H9 (cell line): ENCODE results near the gene DNMBP. TPM values are rescaled to one million over a fixed set of nuclear protein-coding genes. Genes with fewer than 3 reads are reported as not detected.
A peak's percentile ranks its signal among the peaks of the same experiment; 100 is the strongest.

Source experiments
- DNase-seq: peaks from one replicate; pipeline ENCODE4 v3.0.0-alpha.2; 2017
- H2AFZ ChIP-seq: one replicate; pipeline ENCODE4 v1.6.1; 2013; ENCODE audit warnings: mild to moderate bottlenecking, low read length, control low read depth, moderate library complexity
- H2AK5ac ChIP-seq: 2 replicates; pipeline ENCODE4 v1.6.1; 2013; ENCODE audit warnings: low read length, control low read depth, mixed read lengths; ENCODE audit not compliant: insufficient read length
- H2BK120ac ChIP-seq: one replicate; pipeline ENCODE4 v1.6.1; 2013; ENCODE audit warnings: low read depth, mild to moderate bottlenecking, low read length, control low read depth, inconsistent platforms; ENCODE audit not compliant: poor library complexity, severe bottlenecking
- H2BK12ac ChIP-seq: 2 replicates; pipeline ENCODE4 v1.6.1; 2013; ENCODE audit warnings: low read length, control low read depth, mixed read lengths, low read depth; ENCODE audit not compliant: insufficient read length
- H2BK15ac ChIP-seq: 2 replicates; pipeline ENCODE4 v1.6.1; 2013; ENCODE audit warnings: low read depth, low read length, control low read depth
- H2BK20ac ChIP-seq: one replicate; pipeline ENCODE4 v1.6.1; 2013; ENCODE audit warnings: low read depth, mild to moderate bottlenecking, low read length, control low read depth, inconsistent platforms; ENCODE audit not compliant: poor library complexity, severe bottlenecking
- H2BK5ac ChIP-seq: 2 replicates; pipeline ENCODE4 v1.6.1; 2013; ENCODE audit warnings: low read length, control low read depth, mixed read lengths; ENCODE audit not compliant: insufficient read length
- H3K14ac ChIP-seq: 2 replicates; pipeline ENCODE4 v1.6.1; 2013; ENCODE audit warnings: low read length, control low read depth; ENCODE audit not compliant: insufficient read depth
- H3K18ac ChIP-seq: 2 replicates; pipeline ENCODE4 v1.6.1; 2013; ENCODE audit warnings: low read depth, mild to moderate bottlenecking, mixed read lengths, low read length, control low read depth; ENCODE audit not compliant: insufficient read length
- H3K23ac ChIP-seq: 2 replicates; pipeline ENCODE4 v1.6.1; 2013; ENCODE audit warnings: low read length, control low read depth, mixed read lengths, low read depth; ENCODE audit not compliant: insufficient read length
- H3K23me2 ChIP-seq: 2 replicates; pipeline ENCODE4 v1.6.1; 2013; ENCODE audit warnings: low read depth, mild to moderate bottlenecking, mixed read lengths, low read length, control low read depth; ENCODE audit not compliant: insufficient read length, poor library complexity, severe bottlenecking
- H3K27ac ChIP-seq: 2 replicates; pipeline ENCODE4 v1.5.1; 2013; ENCODE audit warnings: low read length, control low read depth, mixed read lengths, low read depth; ENCODE audit not compliant: insufficient read length
- H3K27me3 ChIP-seq: 2 replicates; pipeline ENCODE4 v1.6.1; 2013; ENCODE audit warnings: low read length, control low read depth, inconsistent platforms; ENCODE audit not compliant: insufficient read depth
- H3K4ac ChIP-seq: 2 replicates; pipeline ENCODE4 v1.6.1; 2013; ENCODE audit warnings: low read depth, mild to moderate bottlenecking, control low read depth, inconsistent platforms, low read length, moderate library complexity
- H3K4me1 ChIP-seq: 2 replicates; pipeline ENCODE4 v1.6.1; 2013; ENCODE audit warnings: low read length, control low read depth, inconsistent platforms; ENCODE audit not compliant: insufficient read depth
- H3K4me2 ChIP-seq: 2 replicates; pipeline ENCODE4 v1.6.1; 2013; ENCODE audit warnings: low read length, control low read depth, mixed read lengths; ENCODE audit not compliant: insufficient read length, insufficient read depth
- H3K56ac ChIP-seq: 2 replicates; pipeline ENCODE4 v1.6.1; 2013; ENCODE audit warnings: low read depth, mild to moderate bottlenecking, mixed read lengths, low read length, control low read depth; ENCODE audit not compliant: insufficient read length
- H3K79me1 ChIP-seq: 2 replicates; pipeline ENCODE4 v1.6.1; 2013; ENCODE audit warnings: low read depth, mild to moderate bottlenecking, moderate library complexity, low read length, control low read depth, inconsistent platforms; ENCODE audit not compliant: insufficient read depth, poor library complexity, severe bottlenecking
- H3K79me2 ChIP-seq: 2 replicates; pipeline ENCODE4 v1.6.1; 2013; ENCODE audit warnings: low read length, control low read depth, inconsistent platforms; ENCODE audit not compliant: insufficient read depth
- H3K9ac ChIP-seq: 2 replicates; pipeline ENCODE4 v1.6.1; 2013; ENCODE audit warnings: low read length, control low read depth, mixed read lengths; ENCODE audit not compliant: insufficient read length; ENCODE audit errors: extremely low read depth
- H3K9me3 ChIP-seq: one replicate; pipeline ENCODE4 v1.6.1; 2013; ENCODE audit warnings: low read depth, low read length, inconsistent platforms; ENCODE audit not compliant: control insufficient read depth
- H3T11ph ChIP-seq: one replicate; pipeline ENCODE4 v1.6.1; 2013; ENCODE audit warnings: mild to moderate bottlenecking, low read length, control low read depth, inconsistent platforms
- H4K20me1 ChIP-seq: one replicate; pipeline ENCODE4 v1.6.1; 2013; ENCODE audit not compliant: control insufficient read depth, insufficient read length, insufficient read depth
- H4K5ac ChIP-seq: 2 replicates; pipeline ENCODE4 v1.6.1; 2013; ENCODE audit warnings: low read depth, mild to moderate bottlenecking, mixed read lengths, low read length, control low read depth; ENCODE audit not compliant: insufficient read length
- H4K8ac ChIP-seq: replicated peaks from 2 replicates; pipeline ENCODE4 v1.6.1; 2013; ENCODE audit warnings: low read length, control low read depth, mixed read lengths, low read depth; ENCODE audit not compliant: insufficient read length
- H4K91ac ChIP-seq: 2 replicates; pipeline ENCODE4 v1.6.1; 2013; ENCODE audit warnings: low read depth, mild to moderate bottlenecking, moderate library complexity, mixed read lengths, low read length, control low read depth; ENCODE audit not compliant: insufficient read length
- H3K27ac Mint-ChIP-seq, 3 experiments: 2 replicates in 2 of 3; 3 replicates in 1 of 3; pipeline ENCODE4 v1.8.0; 2020 to 2021; ENCODE audit warnings: mixed read lengths in 3 of 3, mild to moderate bottlenecking in 1 of 3, moderate library complexity in 1 of 3
- H3K27me3 Mint-ChIP-seq: 2 replicates; pipeline ENCODE4 v1.8.0; 2021; ENCODE audit warnings: low read depth, mild to moderate bottlenecking, moderate library complexity, mixed read lengths
- H3K36me3 Mint-ChIP-seq, 3 experiments: 2 replicates in 2 of 3; 3 replicates in 1 of 3; pipeline ENCODE4 v1.8.0; 2020 to 2021; ENCODE audit warnings: low read depth in 3 of 3, mixed read lengths in 3 of 3; ENCODE audit not compliant: insufficient read depth in 1 of 3
- H3K4me1 Mint-ChIP-seq, 2 experiments: 2 replicates each; pipeline ENCODE4 v1.8.0; 2020; ENCODE audit warnings: mixed read lengths in 2 of 2
- H3K4me3 Mint-ChIP-seq, 2 experiments: 2 replicates in 1 of 2; 3 replicates in 1 of 2; pipeline ENCODE4 v1.8.0; 2020 to 2021; ENCODE audit warnings: mild to moderate bottlenecking in 2 of 2, mixed read lengths in 2 of 2, moderate library complexity in 1 of 2
- H3K9me3 Mint-ChIP-seq, 2 experiments: 2 replicates in 1 of 2; 3 replicates in 1 of 2; pipeline ENCODE4 v1.8.0; 2020; ENCODE audit warnings: mild to moderate bottlenecking in 2 of 2, mixed read lengths in 2 of 2, moderate library complexity in 1 of 2
- CTCF ChIP-seq: fragments of 200-600 bp; sonication (generic); conservative IDR thresholded peaks from 3 replicates; pipeline ENCODE4 v1.8.0; 2021; ENCODE audit warnings: antibody characterized with exemption, mild to moderate bottlenecking
- WGBS: extraction: QIAGEN DNeasy Blood & Tissue Kit; methylation state at CpG from one replicate; pipeline ENCODE4 v1.1.7; 2013; ENCODE audit warnings: missing lambda C conversion rate, low lambda C conversion rate, mixed read lengths; ENCODE audit not compliant: insufficient read length; ENCODE audit errors: extremely low coverage; 5-methylcytosine and 5-hydroxymethylcytosine counted together
- total RNA-seq: library from RNA; stranded (reverse); gene quantifications from 2 replicates; pipeline ENCODE4 v1.2.1, GENCODE V29; 2021

The DNMBP gene
- total RNA-seq, 1 experiment from 2014 or later: 25.6 TPM

GRCh38 chr10:100007231-100008141 is 2.3 kb downstream of the DNMBP start:
- no peak overlapping the region for H3K9ac ChIP-seq
- H3K27me3 Mint-ChIP-seq: peaks cover 13% of the 10 kb centered on the region
- no CpG with 5 or more reads among the region's 10 CpGs for WGBS

More at GRCh38 chr10:100007231-100008141, 2.3 kb downstream of the DNMBP start:
- no peaks in the 10 kb centered on the region for H3K79me2 ChIP-seq
- H3K36me3 Mint-ChIP-seq: peaks cover 0 to 2% (median 0%) of the 10 kb centered on the region in 3 experiments; a peak in 2 of 7 replicates
- H3K9me3 Mint-ChIP-seq: no peaks in the 10 kb centered on the region; a peak in 2 of 5 replicates
- H3K9me3 ChIP-seq: no peaks in the 10 kb centered on the region
- H3K4me1 ChIP-seq: no peaks in the 10 kb centered on the region; the same call in 1 of the 2 replicates
- no peak overlapping the region for H3K4me2 ChIP-seq
- no peak overlapping the region for H4K5ac ChIP-seq
- no peak overlapping the region for H3K27ac ChIP-seq
- no peaks in the 10 kb centered on the region for H3K27me3 ChIP-seq
- no peak for DNase-seq
- H3K4ac ChIP-seq: no peak overlapping the region
- peaks cover 9% of the 10 kb centered on the region for H3K23me2 ChIP-seq
- peaks cover 37 to 42% of the 10 kb centered on the region in 2 experiments for H3K4me1 Mint-ChIP-seq
- H3K23ac ChIP-seq: no peak overlapping the region
- H3T11ph ChIP-seq: no peak overlapping the region
- H3K79me1 ChIP-seq: no peaks in the 10 kb centered on the region
- H2AFZ ChIP-seq: no peak overlapping the region
- H4K20me1 ChIP-seq: no peaks in the 10 kb centered on the region
- no peak overlapping the region for H2AK5ac ChIP-seq
- H2BK15ac ChIP-seq: no peak overlapping the region
- H3K14ac ChIP-seq: no peak overlapping the region
- peak overlapping the region in 1 of 3 experiments; percentile 8; a peak in 1 of 7 replicates for H3K27ac Mint-ChIP-seq
- peak overlapping the region; percentile 56 to 77; a peak in 4 of 5 replicates for H3K4me3 Mint-ChIP-seq
- H2BK20ac ChIP-seq: no peak overlapping the region
- H3K18ac ChIP-seq: no peak overlapping the region
- no peak overlapping the region for H4K8ac ChIP-seq
- no peak overlapping the region for H3K56ac ChIP-seq
- H2BK12ac ChIP-seq: no peak overlapping the region
- no peak for TF ChIP-seq CTCF
- no peak overlapping the region for H4K91ac ChIP-seq
- no peak overlapping the region for H2BK5ac ChIP-seq
- no peak overlapping the region for H2BK120ac ChIP-seq
